CD4-positive, alpha-beta T cell treated with Interleukin-17A for 4 hours (primary cell): ENCODE results near the gene SNIP1.
A peak's percentile ranks its signal among the peaks of the same experiment; 100 is the strongest.
"Not testable (repeated sequence)": the region's sequence is repeated elsewhere in the genome, so short reads cannot be mapped to it uniquely, and the experiment has no call there.

ENCODE experiments used
- DNase-seq: peaks from one replicate; pipeline ENCODE4 v3.0.0-alpha.2; 2020; ENCODE audit warnings: mixed read lengths

The SNIP1 gene, protein sequence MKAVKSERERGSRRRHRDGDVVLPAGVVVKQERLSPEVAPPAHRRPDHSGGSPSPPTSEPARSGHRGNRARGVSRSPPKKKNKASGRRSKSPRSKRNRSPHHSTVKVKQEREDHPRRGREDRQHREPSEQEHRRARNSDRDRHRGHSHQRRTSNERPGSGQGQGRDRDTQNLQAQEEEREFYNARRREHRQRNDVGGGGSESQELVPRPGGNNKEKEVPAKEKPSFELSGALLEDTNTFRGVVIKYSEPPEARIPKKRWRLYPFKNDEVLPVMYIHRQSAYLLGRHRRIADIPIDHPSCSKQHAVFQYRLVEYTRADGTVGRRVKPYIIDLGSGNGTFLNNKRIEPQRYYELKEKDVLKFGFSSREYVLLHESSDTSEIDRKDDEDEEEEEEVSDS

DNA sequence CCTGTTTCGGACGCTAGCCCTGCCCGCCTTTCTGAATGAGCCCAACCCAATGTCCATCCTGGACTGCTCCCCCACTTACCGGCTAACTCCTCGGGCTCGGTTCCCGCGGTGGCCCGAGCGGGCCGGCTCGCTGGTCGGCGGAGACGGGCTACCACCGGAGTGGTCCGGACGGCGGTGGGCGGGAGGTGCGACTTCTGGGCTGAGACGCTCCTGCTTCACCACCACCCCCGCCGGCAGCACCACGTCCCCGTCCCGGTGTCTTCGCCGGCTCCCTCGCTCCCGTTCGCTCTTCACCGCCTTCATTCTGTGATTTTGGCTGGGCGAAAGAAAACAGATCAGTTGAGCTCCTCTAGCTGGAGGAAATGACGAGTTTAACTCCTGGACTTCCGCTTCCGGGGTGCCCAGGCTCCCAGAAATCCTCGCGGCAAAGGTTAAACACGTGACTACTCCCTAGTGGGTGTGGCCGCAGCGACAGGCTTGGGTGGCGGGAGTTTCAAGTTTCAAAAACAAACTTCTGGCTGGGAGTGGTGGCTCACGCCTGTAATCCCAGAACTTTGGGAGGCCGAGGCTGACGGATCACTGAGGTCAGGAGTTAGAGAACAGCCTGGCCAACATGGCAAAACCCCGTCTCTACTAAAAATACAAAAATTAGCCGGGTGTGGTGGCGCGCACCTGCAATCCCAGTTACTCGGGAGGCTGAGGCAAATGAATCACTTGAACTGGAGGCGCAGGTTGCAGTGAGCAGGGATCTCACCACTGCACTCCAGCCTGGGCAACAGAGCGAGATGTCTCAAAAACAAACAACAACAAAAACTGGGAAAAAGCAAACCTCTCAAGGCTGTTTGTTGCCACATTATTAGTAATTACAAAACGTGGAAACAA is at the start of gene SNIP1:
Gene SNIP1, minus strand, starts transcription at position 367 of the 882 bp plus-strand sequence. Its CDS starts 64 bp downstream, at position 303.
- peak; percentile 90 for DNase-seq

DNA sequence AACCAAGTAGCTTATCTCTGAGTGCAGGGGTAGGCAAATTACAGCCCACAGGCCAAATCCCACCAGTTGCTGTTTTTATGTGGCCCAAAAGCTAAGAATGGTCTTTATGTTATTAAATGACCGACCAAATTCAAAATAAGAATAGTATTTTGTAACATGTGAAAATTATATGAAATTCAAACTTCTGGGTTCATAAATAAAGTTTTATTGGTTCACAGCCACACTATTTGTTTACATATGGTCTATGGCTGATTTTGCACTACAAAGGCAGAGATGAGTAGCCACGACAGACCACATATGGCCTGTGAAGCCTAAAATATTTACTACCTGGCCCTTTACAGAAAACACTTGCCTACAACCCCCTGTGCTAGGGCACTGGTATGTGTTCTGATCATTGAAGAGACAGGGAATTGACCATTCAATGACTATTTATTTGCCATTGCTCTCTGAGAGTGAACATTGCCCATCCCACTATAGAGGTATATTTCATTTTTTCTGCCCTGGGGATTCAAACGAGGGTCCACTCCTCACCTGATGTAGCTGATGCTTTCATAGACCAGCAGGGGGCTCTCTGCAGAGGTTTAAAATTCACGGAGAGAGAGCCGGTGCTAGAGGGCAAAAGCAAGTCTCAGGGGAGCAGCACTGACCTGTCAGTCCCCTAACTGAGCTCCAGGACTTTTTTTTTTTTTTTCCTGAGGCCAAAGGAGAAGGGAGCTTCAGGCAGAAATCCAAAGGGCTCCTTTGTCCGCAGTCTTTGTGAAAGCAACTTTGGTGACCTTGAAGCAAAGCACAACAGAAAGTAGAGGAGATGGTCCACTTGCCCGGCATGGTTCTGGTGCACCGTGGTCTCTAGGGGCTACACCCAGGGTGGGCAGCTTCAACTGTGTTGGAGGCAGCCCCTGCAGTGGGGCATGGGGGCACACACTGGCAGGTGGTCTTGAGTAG is 48.9 kb upstream of the SNIP1 start:
- peak; percentile 49 for DNase-seq

DNA sequence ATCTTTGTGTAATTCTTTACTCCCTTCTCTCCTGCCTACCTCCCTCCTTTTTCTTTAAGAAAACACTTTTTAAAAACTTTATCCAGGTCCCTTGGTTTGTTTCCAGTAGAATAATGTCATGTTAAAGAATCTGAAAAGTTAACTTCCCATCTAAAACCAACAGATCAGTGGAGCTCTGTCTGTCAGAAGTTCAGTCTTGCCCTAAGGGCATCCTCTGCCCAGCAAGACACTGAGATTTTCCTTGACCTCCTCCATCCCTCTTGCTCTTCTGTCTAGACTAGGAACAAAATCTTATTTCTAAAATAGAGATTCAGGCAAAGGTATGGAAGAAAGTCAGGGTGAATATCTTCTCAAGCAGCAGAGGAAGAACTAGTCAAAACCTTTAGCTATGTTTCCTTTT is 47.3 kb upstream of the SNIP1 start:
- no peak for DNase-seq

DNA sequence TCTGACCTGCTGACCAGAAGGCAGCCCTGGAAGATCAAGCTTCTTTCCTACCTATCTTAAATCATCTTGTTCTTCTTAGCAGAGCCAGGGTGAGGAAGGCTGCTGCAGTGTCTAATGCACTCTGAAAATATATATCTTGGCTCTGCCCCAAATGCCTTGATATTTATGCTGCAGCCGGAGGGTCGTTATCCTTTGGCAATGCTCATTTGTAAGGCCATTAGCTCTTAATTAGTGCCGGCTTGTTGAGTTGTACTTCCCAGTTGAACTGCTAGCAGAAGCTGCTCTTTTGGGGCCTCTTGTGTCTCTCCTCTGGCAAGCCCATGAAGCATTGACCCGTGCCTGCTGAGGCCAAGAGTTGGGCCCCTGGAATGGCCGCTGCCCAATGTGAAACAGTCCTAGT is 45.8 kb upstream of the SNIP1 start:
- DNase-seq, result no peak

DNA sequence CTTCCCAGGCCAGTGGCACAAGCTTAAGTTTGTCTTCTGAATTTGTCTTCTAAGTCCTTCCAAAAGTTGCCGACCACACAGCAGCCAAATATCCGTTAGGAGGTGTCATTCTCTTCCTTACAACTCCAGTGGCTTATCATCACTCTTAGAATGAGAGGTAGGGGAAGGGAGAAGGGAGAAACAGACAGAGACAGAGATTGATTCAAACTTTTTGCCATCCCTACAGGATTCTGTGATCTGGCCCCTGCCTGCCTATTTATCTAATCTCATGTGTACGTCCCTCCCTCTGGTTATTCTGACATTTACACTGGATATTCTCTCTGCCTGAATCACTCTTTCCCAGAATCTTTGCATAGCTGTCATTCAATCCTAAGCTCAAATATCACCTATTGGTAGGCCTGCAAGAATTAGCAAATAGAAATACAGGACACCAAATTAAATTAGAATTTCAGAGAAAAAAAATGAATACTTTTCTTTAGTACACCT is 42.1 kb upstream of the SNIP1 start:
- no peak for DNase-seq

DNA sequence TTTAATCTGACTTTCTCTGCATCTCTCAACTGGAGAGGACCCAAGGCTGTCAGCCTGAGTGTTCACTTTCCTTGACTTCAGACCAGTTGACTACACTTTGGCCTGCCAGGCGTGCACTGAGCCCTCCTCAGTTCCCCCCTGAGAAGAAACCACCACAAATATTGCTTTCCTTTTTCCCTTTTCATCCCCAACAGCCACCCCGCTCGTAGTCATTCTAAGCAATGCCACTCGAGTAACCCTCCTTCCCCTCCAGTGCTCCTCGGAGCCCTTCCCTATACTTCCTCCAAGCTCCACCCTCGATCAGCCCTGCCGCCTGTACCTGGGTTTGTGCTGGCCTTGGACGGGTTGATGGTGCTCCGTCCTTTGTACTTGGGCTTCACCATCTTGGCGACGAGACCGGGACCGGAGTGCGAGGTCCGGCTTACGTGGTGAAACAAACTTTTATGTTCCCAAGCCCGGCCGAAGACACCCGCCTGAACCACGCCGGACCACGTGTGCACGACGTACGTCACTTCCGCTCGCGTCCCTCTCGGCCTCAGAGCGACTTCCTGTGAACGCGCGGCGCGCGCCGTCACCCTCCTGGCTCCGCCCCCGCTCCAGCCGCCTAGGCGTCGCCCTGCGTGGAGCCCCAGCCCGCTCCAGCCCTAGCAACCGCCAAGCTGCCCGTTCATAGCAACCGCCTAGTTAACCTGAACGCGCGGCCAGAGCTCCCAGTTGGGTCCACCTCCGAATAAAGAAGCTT is 41.5 kb upstream of the SNIP1 start, which contains the start of gene GNL2:
Gene GNL2, minus strand, starts transcription at position 498 of the 742 bp plus-strand sequence. Its CDS starts 115 bp downstream, at position 383.
- DNase-seq, result peak; percentile 98

DNA sequence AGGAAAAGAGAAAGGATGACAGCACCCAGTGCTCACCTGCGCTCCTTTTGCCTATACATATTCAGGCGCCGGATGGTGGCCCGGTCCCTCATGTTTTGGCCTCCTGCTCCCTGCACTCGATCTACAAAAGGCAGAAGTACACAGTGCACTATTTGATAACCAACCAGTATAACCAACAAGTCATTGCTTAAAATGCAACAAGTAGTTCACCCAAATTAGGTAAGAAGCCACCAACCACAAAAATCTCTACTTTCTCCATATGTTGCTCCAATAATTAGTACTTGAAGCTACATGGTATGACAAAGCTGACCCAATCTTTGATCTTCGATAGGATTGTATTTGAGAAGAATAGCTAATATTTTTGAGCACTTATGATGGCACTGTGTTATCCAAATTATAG is 39.6 kb upstream of the SNIP1 start:
- DNase-seq, result no peak

DNA sequence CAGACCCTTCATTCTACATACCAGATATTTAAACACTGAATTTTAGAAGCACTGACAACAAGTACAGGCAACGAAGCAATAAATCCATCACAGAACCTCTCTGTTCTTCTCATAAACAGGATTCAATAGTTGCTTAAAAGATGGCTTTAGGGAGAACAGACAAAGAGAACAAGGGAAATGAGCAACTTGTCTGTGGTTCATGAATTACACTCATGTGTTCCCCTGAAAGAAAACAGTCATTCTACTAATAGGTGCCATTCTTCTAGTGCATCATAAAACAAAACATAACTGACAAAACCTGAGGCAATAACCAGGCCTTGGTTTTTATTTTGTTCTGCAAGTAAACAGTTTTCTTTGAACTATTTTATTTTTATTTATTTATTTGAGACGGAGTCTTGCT is 34.8 kb upstream of the SNIP1 start:
- no peak for DNase-seq

DNA sequence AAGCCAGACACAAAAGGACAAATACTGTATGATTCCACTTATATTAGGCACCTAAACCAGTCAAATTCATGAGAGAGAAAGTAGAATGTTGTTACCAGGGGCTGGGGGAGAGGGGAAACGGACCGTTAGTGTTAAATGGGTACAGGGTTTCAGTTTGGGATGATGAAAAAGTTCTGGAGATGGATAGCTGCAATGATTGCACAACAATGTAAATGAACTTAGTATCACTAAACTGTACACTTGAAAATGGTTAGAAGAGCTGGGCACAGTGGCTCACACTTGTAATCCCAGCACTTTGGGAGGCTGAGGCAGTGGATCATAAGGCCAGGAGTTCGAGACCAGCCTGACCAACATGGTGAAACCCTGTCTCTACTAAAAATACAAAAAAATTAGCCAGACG is 30.5 kb upstream of the SNIP1 start:
- DNase-seq, result not testable (repeated sequence)

DNA sequence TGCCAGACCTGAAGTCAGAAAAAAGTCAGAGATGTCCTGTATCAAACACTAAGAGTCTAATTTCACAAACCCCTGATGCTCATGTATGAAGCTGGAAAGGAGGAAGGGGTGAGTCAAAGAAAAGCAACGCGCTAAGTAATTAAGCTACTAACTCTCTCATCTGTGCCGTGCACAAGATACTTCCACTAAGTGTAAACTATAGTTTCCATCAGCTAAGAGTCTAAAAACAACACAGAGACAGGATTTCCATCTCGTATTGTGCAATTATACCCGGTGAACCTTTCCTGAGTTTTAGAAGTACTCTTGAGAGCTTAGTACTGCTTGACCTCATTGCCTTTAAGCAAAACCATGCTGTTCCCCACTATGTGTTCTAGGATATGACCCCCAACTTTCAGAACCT is 21.6 kb upstream of the SNIP1 start:
- DNase-seq, result no peak

DNA sequence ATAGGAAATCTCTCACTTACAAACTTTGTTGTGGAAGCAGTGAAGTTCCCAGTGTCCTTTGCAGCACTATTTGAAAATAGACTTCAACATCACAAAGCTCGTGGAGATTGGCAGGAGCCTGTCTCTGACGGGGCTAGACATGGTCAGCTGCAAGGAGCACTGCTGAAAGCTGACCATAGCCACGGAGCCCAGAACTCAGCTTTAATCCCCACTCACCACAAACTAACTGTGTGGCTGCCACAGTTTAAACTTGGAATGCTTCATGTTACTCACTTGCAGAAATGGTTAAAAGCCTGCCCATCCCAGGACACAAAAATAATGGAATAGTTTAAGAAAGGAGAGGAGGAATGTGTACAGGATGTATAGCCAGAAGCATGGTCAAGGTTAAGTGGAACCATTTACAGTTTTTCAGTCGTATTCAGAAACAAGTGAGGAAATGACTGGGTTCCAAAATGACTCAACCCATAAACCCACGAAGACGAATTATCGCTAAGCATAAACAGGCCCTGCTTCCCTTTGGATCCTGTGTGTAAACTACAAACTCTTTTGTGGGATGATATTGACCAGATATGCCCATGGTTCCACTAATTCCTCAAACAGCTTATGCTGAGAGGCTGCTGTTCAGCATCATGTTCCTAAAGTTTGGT is 20.9 kb upstream of the SNIP1 start:
- DNase-seq, result no peak

DNA sequence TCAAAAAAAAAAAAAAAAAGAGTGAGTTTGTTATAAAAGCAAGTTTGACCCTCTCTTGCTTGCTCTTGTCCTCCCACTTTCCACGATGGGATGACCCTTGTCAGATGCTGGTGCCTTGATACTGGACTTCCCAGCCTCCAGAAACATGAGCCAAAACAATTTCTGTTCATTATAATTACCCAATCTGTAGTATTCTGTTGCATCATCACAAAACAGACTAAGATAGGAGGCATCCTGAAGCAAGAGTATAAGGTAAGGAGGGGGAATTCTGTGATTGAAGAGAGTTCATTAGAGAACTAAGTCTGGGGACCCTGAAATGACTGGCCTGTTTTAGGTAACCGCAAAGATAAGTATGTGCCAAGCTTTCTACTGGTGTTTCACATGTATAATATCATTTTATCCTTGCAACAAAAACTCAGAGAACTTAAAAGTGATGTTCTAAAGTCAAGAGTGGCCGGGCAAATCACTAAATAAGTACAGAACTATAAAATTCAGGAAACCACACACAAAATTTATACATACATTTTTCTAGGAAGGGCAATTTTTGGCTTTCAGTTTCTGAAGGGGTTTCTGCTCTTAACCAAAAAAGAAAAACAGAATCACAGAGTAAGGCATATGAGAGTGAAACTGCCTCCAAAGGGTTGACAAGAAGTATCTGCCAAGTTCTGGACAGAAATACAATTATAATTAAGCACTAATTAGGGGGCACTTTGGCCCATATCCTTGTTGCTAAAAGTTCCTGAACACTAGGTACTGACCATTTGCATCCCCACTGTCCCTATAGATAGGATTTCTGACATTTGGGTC is 16.6 kb upstream of the SNIP1 start:
- no peak for DNase-seq

DNA sequence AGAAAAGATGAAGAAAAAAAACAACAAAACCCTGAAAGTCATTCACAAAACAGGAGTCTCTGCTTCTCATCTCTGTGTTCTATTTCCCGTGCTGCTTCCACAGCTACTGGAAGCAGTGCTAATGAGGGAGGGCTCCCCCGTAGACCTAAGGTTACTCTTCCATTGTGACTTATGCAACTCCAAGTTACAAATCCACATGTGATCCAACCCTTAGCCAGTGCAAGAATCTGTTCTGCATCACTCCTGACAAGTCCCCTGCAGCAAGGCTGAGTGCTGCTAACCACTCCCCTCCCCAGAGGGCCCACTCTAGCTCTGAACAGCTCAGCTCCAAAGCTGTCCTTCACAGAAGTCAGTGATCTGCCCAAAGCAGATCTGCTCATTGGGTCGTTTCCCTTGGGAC is 12.9 kb upstream of the SNIP1 start:
- no peak for DNase-seq

DNA sequence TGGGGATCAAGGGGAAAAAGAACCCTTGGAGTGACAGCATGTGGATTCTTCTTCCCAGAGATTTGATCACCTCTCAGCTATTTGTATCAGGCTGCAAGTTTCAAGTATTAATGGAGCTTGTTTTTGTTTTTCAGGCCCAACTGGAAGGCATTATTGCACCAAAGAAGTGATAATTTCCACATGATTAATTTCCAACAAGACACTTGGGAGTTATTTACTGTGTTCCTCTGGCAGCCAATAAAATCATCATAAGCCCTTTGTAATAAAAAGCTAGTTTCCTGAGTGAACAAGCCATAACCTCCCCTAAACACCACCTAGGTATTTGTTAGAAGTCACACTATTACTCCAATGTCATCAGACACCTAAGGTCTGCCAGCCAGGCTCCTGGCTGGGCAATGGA is 10.8 kb upstream of the SNIP1 start:
- no peak for DNase-seq

DNA sequence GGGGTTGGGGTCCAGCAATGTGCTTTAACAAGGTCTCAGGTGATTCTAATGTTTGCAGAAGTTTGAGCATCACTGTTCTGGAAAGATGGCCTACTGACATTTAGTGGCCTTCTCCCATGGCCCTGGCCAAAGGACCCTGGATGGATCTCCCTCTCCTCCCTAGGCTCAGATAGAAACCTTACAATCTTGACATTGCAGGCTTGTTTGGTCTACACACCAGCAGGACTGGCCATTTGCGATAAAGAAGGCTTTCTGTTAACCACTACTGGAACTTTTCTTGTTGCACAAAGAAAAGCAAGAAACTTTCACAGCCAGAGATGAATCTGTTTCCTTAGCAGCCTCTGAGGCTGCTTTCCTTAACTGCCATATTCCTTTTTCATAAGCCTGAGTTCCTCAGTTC is 8.9 kb upstream of the SNIP1 start:
- no peak for DNase-seq

DNA sequence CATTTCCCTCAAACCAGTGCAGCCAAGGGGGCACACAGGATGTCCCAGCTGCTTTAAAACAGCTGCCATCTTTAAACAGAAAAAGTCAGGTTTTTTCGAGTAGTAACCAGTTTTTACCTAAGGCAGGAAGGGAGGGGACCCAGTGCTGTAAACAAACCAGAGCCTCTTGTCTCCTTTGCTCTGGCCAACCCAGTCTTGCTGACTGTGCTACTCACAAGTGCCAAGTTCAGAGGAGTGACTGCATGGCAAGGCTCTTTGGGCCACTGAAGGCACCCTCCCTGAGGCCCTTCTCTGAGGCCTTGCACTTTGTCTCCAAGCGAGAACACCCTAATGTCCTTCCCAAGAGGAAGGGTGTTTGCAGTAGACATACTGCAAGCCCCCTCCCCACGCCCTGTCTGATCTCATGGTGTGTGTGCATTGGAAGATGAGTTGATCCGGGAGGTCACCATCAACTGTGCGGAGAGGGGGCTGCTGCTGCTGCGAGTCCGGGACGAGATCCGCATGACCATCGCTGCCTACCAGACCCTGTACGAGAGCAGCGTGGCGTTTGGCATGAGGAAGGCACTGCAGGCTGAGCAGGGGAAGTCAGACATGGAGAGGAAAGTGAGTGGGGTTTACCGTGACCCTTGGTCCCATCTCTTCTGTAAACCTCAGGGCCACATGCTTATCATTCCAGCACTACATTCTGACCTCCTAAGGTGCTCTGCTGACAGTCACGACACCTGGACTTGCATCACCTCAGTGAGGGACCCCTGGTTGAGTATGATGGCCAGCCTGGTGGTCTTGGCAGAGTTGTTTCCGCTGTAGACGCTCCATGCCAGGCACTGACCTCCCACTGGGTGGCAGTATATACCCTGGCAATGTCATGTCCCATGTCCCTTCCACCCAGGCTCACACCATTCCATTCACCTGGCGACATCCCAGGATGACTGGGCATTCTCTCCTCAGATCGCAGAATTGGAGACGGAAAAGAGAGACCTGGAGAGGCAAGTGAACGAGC is 7.3 kb upstream of the SNIP1 start:
- DNase-seq, result peak; percentile 32

DNA sequence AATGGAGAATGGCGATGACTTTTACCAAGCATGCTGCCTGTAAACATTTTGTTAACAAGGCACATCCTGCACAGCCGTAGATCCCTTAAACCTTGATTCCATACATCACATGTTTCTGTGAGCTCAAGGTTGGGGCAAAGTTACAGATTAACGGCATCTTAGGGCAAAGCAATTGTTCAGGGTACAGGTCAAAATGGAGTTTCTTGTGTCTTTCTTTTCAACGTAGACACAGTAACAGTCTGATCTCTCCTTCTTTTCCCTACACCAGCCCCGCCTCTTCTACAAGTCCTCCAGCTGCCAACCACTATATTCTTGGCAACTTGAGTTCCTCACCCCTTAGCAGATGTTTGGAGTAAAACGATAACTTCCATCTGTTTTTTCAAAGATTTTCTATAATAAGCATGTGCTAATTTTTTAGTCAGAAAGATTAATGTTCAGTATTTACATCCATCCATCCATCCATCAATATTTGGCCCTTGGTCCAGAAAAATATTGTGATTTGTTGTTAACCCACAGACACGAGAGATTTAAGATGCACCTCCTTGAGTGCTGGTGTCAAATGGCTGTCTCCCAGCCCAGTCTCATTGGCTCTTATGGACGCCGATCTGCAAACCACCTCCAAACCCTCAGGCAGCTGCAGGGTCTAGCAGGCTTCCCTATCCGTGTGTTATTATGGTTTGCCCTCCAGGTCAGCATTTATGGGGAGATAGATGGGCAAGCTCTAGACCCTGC is 6.5 kb upstream of the SNIP1 start:
- no peak for DNase-seq

DNA sequence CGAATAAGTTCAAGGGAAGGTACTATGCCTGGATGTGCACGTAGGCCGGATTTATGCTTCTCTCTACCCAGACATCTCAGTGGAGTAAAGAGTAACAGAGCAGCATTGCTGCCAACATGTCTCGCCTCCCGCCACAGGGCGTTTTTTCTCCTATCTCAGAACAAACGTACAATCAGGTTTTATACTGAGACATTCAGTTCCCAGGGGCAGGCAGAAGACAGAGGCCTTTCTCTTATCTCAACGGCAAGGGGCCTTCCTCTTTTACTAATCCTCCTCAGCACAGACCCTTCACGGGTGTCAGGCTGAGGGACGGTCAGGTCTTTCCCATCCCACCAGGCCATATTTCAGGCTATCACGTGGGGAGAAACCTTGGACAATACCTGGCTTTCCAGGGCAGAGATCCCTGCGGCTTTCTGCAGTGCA is 5.9 kb upstream of the SNIP1 start:
- DNase-seq, result not testable (repeated sequence)
